Endothelial cell (in vitro differentiated cells): ENCODE data around the gene ENO1. TPM values are rescaled to one million over a fixed set of nuclear protein-coding genes. Genes with fewer than 3 reads are reported as not detected.

Source experiments
- DNase-seq: peaks from one replicate; pipeline ENCODE4 v3.0.0; 2021; ENCODE audit warnings: low spot score
- H3K27ac Mint-ChIP-seq: one replicate; pipeline ENCODE4 v1.8.0; 2021; ENCODE audit warnings: mixed read lengths, inconsistent platforms; ENCODE audit not compliant: unreplicated experiment
- H3K27me3 Mint-ChIP-seq: one replicate; pipeline ENCODE4 v1.8.0; 2021; ENCODE audit warnings: mild to moderate bottlenecking, moderate library complexity, mixed read lengths, inconsistent platforms; ENCODE audit not compliant: unreplicated experiment
- H3K36me3 Mint-ChIP-seq: one replicate; pipeline ENCODE4 v1.8.0; 2021; ENCODE audit warnings: mild to moderate bottlenecking, low read depth, mixed read lengths, inconsistent platforms; ENCODE audit not compliant: unreplicated experiment
- H3K4me1 Mint-ChIP-seq: one replicate; pipeline ENCODE4 v1.8.0; 2021; ENCODE audit warnings: mild to moderate bottlenecking, mixed read lengths, inconsistent platforms; ENCODE audit not compliant: unreplicated experiment
- H3K4me3 Mint-ChIP-seq: one replicate; pipeline ENCODE4 v1.8.0; 2021; ENCODE audit warnings: mild to moderate bottlenecking, mixed read lengths, inconsistent platforms; ENCODE audit not compliant: unreplicated experiment
- H3K9me3 Mint-ChIP-seq: one replicate; pipeline ENCODE4 v1.8.0; 2021; ENCODE audit warnings: mixed read lengths, inconsistent platforms; ENCODE audit not compliant: unreplicated experiment
- CTCF ChIP-seq: fragments of 200-600 bp; sonication (generic); IDR thresholded peaks from one replicate; pipeline ENCODE4 v1.5.0; 2021; ENCODE audit warnings: antibody characterized with exemption; ENCODE audit not compliant: unreplicated experiment
- total RNA-seq: library from RNA; stranded (reverse); fragmentation: NEBNext Ultra II Directional; extraction: Animal tissue kit (Norgen Biotek cat#: 25700); gene quantifications from one replicate; pipeline ENCODE4 v1.2.1, GENCODE V29; 2021; ENCODE audit not compliant: unreplicated experiment

ENO1 gene
- total RNA-seq, 1 donor from 2014 or later: 626 TPM

GRCh38 chr1:8818325-8818775, 60.1 kb downstream of the ENO1 start:
- H3K27ac Mint-ChIP-seq: peak overlapping the region; percentile 85
- H3K27me3 Mint-ChIP-seq: peaks cover 6% of the 10 kb centered on the region
- no peaks in the 10 kb centered on the region for H3K9me3 Mint-ChIP-seq
- H3K4me3 Mint-ChIP-seq: peak overlapping the region; percentile 90
- H3K36me3 Mint-ChIP-seq: peaks cover 8% of the 10 kb centered on the region
- no peak for DNase-seq
- TF ChIP-seq CTCF: no peak
- peaks cover 50% of the 10 kb centered on the region for H3K4me1 Mint-ChIP-seq

GRCh38 chr1:8817412-8818324, 60.8 kb downstream of the ENO1 start, which contains the start of gene RERE:
Gene RERE (minus strand): TSS chr1:8817640.
- TF ChIP-seq CTCF: no peak
- Mint-ChIP-seq H3K36me3 (peaks cover 8% of the 10 kb centered on the region), H3K27me3 (peaks cover 6% of the 10 kb centered on the region), H3K27ac (peak within 1 kb of the TSS; percentile 90), H3K9me3 (no peaks in the 10 kb centered on the region), H3K4me3 (peak within 1 kb of the TSS; percentile 96), H3K4me1 (peaks cover 46% of the 10 kb centered on the region)
- DNase-seq: peak; percentile 99

GRCh38 chr1:8816831-8817411, 61.6 kb downstream of the ENO1 start:
- TF ChIP-seq CTCF: no peak
- peak overlapping the region; percentile 90 for H3K27ac Mint-ChIP-seq
- DNase-seq: peak; percentile 26
- H3K4me1 Mint-ChIP-seq: peaks cover 39% of the 10 kb centered on the region
- H3K4me3 Mint-ChIP-seq: peak overlapping the region; percentile 96
- H3K9me3 Mint-ChIP-seq: no peaks in the 10 kb centered on the region
- peaks cover 6% of the 10 kb centered on the region for H3K27me3 Mint-ChIP-seq
- H3K36me3 Mint-ChIP-seq: peaks cover 8% of the 10 kb centered on the region

GRCh38 chr1:8816264-8816663, 62.2 kb downstream of the ENO1 start:
- peaks cover 8% of the 10 kb centered on the region for H3K36me3 Mint-ChIP-seq
- no peak for DNase-seq
- peak overlapping the region; percentile 90 for H3K27ac Mint-ChIP-seq
- TF ChIP-seq CTCF: no peak
- H3K27me3 Mint-ChIP-seq: peaks cover 6% of the 10 kb centered on the region
- peak overlapping the region; percentile 96 for H3K4me3 Mint-ChIP-seq
- peaks cover 36% of the 10 kb centered on the region for H3K4me1 Mint-ChIP-seq
- no peaks in the 10 kb centered on the region for H3K9me3 Mint-ChIP-seq
